Articular chondrocyte of knee joint (primary cell): Measurements from ENCODE around the gene MEF2A. TPM values are rescaled to one million over a fixed set of nuclear protein-coding genes. Genes with fewer than 3 reads are reported as not detected.

Experiments
- small RNA-seq: library from RNA; depleted of rRNA; stranded (forward); fragments of <200 nt; gene quantifications from one replicate; pipeline ENCODE3, GENCODE V24; 2012
- total RNA-seq: library from RNA; depleted of rRNA; stranded (reverse); fragments of >200 nt; gene quantifications from 2 replicates; pipeline ENCODE4 v1.2.3, GENCODE V29; 2012

Gene MEF2A
- 55.1 and 66.9 TPM in 2 replicates for total RNA-seq

DNA sequence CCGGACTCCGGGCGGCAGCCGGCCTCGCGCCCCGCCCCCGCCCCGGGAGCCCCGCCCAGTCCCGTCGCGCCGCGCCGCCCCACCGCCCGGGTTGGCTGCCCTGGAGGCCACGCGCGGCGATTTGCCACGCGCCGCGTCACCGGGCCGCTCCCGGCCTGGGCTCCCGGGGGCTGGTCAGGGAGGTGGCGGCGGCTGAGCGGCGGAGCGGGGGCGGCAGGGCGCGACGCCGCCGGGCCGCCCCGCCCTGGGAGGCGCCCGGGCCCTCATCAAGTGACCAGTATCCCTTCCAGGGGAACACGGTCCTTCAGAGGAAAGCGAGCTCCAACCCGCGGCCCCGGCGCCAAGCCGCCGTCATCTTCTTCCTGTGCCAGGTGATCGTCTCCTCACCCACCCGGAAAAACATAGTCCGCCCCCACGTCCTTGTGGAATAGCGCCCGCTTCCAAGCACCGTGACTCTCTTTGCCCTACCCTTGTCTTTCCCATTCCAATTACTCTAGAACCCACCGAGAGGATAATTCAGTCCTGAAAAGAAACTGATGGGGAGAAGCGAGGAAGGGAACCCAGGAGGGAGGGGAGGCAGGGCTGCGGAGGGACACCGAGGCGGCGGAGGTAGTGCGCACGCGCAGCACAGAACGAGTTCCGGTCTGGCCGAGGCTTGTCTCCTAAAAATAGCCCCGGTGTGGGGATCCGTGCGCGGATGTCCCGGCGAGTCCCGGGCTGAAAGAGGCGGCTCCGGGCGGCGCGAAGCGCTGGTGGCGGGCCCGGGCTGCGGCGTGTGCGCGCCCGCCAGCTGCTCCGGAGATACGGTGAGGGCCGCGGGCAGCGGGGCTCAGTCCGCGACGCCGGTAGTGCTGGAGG lies at the start of gene MEF2A:
Gene MEF2A (plus strand): TSS at position 686 of the 858 bp plus-strand sequence. CDS start 67,136 bp downstream, outside the sequence.

DNA sequence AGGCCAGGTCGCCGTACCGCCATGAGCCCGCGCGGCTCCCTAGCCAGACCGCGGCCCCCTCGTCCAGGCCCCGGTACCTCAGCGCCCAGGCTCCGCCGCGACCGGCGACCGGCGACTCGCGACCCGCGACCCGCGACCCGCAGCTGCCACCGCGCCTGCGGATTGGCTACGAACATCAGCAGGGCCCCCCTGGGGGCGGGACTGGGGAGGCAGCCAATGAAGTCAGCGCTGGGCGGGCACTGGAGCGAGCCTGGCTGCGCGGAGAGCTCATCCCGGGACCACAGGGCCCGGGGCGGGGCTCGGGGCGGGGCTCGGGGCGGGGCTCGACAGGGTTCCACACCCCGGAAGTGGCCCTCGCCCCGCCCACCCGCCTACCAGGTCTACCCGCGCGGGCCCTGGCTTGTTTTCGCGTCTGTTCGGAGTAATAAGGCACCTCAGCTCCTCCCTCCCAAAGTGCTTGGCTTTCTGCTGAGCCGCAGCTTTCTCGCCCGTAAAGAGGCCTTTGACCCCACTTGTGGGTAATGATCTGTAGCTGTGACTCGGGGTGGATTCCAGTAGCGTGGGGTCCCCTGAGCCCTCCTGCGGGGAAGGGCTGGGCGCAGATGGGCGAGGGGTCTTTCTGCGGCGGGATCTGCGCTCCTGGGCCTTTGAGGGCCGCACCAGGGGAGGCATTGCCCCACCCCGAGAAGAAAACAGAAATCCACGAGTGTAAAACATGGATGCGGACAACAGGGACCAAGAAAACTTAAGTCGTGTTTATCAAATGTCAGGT lies 167.7 kb downstream of the MEF2A start, which contains the start of gene LYSMD4:
Gene LYSMD4 (minus strand): TSS at position 170 of the 772 bp plus-strand sequence. CDS start 1,438 bp downstream, outside the sequence.

Small RNA genes within 50 kb of the gene (small RNA-seq; reads per million reads assigned to genes)
- not detected for gene RF00019

Other genes starting within 250 kb of the MEF2A start
- gene LYSMD4, start 167.5 kb downstream of the MEF2A start, total RNA-seq = 8.8 and 11.3 TPM in 2 replicates